Fibroblast of lung (primary cell): ENCODE data around the gene CNOT8.

Experiments used
- CTCF ChIP-seq, 2 donors: IDR thresholded peaks in 1 of 2; conservative IDR thresholded peaks in 1 of 2; 1 replicate in 1 of 2; 2 replicates in 1 of 2; pipeline ENCODE4 v1.5.1; 2011 to 2012; ENCODE audit warnings: low read length in 2 of 2, control low read depth in 1 of 2, inconsistent platforms in 1 of 2, low read depth in 1 of 2, mild to moderate bottlenecking in 1 of 2
- EZH2 ChIP-seq: IDR thresholded peaks from 2 replicates; pipeline ENCODE4 v1.5.1; 2012; ENCODE audit warnings: low read length, control low read depth, mild to moderate bottlenecking; ENCODE audit errors: missing control alignments

- TF ChIP-seq CTCF (conservative IDR thresholded peaks at IDR 0.05 in 1 of 2, IDR thresholded peaks at IDR 0.05 in 1 of 2; ENCODE audit: low read depth in 1 of 2, low read length in 2 of 2) (no peak), EZH2 (no peak)
Observed at GRCh38 chr5:154840435-154841272, 17.8 kb upstream of the CNOT8 start.
